ENCODE results near the gene CCNI.

DNA sequence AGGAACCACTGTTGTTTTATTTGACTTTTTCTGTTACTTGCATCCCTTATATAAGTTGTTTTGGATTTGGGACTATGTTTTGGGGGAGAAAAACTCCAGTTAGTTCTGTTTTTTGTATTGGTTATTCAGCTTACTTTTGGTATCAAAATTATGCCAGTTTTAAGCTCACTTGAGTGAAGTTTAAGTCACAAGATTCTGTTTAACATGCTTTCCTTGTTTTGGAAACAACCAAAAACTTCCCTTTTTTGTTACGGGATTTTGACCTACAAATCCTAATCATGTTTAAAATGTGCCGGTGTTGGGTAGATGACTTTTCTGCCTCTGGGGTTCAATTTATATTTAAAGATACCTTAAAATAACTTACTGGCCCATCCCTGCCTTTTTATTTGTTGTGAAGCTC lies 36.0 kb downstream of the CCNI start:
- TF ChIP-seq, protein P1, sequence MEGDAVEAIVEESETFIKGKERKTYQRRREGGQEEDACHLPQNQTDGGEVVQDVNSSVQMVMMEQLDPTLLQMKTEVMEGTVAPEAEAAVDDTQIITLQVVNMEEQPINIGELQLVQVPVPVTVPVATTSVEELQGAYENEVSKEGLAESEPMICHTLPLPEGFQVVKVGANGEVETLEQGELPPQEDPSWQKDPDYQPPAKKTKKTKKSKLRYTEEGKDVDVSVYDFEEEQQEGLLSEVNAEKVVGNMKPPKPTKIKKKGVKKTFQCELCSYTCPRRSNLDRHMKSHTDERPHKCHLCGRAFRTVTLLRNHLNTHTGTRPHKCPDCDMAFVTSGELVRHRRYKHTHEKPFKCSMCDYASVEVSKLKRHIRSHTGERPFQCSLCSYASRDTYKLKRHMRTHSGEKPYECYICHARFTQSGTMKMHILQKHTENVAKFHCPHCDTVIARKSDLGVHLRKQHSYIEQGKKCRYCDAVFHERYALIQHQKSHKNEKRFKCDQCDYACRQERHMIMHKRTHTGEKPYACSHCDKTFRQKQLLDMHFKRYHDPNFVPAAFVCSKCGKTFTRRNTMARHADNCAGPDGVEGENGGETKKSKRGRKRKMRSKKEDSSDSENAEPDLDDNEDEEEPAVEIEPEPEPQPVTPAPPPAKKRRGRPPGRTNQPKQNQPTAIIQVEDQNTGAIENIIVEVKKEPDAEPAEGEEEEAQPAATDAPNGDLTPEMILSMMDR (IDR thresholded peaks at IDR 0.05): no peak
- TF ChIP-seq POLR2AphosphoS5 (IDR thresholded peaks at IDR 0.05): no peak
